Choroid plexus epithelial cell (primary cell): ENCODE data around the gene CXCL11.

Experiments used
- DNase-seq: peaks from one replicate; pipeline ENCODE4 v3.0.0-alpha.2; 2010; ENCODE audit warnings: low read depth
- H3K4me3 ChIP-seq: 2 replicates; pipeline ENCODE4 v1.5.1; 2011; ENCODE audit warnings: low read depth, mild to moderate bottlenecking, control low read depth, low read length, moderate library complexity
- CTCF ChIP-seq: conservative IDR thresholded peaks from 2 replicates; pipeline ENCODE4 v1.5.1; 2011; ENCODE audit warnings: low read depth, mild to moderate bottlenecking, control low read depth, inconsistent platforms, low read length, moderate library complexity

CXCL11 gene

DNA sequence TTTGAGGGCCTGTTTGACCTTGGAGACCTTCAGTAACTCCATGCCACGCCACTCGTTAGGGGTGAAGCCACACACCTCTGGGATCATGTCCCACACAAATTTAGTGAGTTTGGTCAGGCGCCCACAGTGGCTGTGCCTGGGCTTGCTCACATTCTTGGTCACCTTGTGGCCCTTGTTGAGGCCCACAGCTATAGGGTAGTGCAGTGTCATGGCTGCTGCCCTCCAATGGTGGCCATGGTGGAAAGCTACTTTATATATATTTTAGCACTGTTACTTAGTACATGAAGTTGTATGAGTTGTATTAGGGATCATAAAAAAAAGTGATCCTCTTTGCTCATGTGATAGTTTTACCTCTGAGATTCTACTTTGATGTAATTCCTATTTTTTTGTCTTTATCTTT lies 985 bp upstream of the CXCL11 start:
- TF ChIP-seq CTCF = no peak
- H3K4me3 ChIP-seq = no peak overlapping the region
- DNase-seq = no peak

DNA sequence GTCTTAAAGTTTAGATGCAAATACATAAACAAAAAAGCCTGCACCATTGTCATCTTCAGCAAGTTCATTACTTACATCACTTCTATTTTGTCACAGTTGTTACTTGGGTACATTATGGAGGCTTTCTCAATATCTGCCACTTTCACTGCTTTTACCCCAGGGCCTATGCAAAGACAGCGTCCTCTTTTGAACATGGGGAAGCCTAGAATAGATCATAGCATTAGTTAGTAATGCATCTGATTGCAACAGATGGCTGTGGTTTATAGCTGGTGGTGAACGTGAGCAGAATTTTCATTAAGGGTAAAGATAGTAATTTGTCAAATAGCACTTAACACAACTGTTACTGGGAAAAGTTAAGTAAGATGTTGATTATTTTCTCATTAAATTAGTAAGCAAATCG lies 729 bp downstream of the CXCL11 start:
- no peak for DNase-seq
- no peak for TF ChIP-seq CTCF
- no peak overlapping the region for H3K4me3 ChIP-seq

DNA sequence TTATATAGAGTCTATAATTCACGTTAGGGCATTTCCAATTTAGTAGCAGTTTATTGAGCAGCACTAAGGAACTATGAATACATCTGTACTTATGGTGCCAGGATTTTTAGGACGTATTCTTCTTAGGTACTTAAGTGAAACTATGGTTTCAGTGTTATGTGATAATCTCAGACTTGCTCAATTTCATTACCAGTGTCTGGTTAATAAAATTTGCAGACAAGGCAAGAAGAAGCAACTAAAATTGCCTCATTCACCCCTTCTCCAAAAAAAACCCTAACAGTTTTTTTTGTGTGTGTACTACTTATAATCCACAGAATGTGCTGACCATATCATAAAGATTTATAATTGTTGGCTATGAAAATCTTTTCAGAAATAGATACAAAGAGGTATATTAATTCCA lies 6.6 kb downstream of the CXCL11 start:
- DNase-seq = no peak
- no peak overlapping the region for H3K4me3 ChIP-seq
- TF ChIP-seq CTCF = no peak

DNA sequence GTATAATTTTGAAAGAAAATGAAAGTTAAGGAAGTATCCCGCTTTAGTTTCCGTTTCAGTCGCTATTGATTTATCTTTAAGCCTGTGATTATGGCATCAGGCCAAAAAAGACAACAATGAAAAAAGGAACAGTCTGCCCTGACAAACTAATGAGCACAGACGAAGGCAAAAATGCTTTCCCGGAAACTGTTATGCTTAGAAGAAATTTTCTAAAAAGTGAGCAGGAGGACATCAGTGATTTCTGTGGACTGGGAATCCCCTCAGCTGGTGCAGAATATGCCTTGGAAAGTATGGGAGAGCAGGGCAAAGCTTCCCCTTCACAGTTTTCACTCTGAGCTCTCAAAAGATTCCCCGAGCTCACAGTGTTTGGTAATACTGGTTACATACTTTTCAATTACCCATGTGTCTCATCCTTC lies 7.5 kb downstream of the CXCL11 start:
- H3K4me3 ChIP-seq = peak overlapping the region; percentile 47
- DNase-seq = peak; percentile 26

GRCh38 chr4:76024065-76024464 lies 11.8 kb downstream of the CXCL11 start:
- H3K4me3 ChIP-seq = no peak overlapping the region
- no peak for DNase-seq
- TF ChIP-seq CTCF = no peak

More for the DNA sequence above, 7.5 kb downstream of the CXCL11 start:
- no peak for TF ChIP-seq CTCF

- peak; percentile 67 for DNase-seq
Observed at GRCh38 chr4:76023389-76023788, 12.5 kb downstream of the CXCL11 start, which contains the start of gene CXCL10. TSS of gene CXCL10 (minus strand) at chr4:76023497. CDS start at chr4:76023431, 66 bp downstream.

DNA sequence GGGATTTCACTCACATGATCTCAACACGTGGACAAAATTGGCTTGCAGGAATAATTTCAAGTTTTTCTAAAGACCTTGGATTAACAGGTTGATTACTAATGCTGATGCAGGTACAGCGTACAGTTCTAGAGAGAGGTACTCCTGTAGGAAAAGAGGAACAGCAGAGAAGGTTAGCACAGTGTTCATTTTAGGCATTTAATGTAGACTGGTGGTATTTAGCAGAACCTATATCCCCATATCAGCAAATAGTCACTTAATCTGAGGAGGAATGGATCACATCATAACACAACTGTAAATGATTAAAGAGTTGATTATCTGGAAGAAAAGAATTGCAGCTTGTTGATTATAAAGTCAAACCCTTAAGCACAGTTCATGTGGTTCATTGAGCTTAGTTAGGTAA lies 13.2 kb downstream of the CXCL11 start:
- DNase-seq = no peak
- no peak overlapping the region for H3K4me3 ChIP-seq
- TF ChIP-seq CTCF = no peak

More at GRCh38 chr4:76023389-76023788, 12.5 kb downstream of the CXCL11 start, which contains the start of gene CXCL10:
- TF ChIP-seq CTCF = no peak
- no peak within 1 kb of the TSS for H3K4me3 ChIP-seq
